Right forelimb (tissue), 1 donor: ENCODE results near the gene RIN1.

ENCODE experiments used
- DNase-seq: peaks from one replicate; pipeline ENCODE4 v3.0.0-alpha.2; 2018

Gene RIN1

DNA sequence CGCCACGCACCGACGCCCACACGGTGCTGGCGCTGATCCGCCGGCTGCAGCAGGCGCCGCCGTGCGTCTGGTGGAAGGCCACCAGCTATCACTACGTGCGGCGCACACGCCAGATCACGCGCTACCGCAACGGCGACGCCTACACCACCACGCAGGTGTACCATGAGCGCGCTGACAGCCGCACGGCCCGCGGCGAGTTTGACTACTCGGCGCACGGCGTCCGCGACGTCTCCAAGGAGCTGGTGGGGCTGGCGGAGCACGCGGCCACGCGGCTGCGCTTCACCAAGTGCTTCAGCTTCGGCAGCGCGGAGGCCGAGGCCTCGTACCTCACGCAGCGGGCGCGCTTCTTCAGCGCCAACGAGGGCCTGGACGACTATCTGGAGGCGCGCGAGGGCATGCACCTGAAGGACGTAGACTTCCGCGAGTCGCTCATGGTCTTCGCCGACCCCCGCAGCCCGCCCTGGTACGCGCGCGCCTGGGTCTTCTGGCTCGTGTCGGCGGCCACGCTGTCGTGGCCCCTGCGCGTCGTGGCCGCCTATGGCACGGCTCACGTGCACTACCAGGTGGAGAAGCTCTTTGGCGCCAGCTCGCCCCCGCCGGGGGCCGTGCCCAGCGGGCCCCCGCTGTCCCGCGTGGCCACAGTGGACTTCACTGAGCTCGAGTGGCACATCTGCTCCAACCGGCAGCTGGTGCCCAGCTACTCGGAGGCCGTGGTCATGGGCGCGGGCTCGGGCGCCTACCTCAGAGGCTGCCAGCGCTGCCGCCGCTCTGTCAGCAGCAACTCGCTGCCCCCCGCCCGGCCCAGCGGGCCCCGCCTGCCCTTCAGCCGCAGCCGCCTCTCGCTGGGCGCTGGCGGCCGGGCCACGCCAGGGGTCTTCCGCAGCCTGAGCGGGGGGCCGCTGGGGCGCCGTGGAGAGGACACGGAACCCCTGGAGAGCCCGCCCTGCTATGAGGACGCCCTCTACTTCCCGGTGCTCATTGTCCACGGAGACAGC is 41.3 kb downstream of the RIN1 start:
- no peak for DNase-seq

DNA sequence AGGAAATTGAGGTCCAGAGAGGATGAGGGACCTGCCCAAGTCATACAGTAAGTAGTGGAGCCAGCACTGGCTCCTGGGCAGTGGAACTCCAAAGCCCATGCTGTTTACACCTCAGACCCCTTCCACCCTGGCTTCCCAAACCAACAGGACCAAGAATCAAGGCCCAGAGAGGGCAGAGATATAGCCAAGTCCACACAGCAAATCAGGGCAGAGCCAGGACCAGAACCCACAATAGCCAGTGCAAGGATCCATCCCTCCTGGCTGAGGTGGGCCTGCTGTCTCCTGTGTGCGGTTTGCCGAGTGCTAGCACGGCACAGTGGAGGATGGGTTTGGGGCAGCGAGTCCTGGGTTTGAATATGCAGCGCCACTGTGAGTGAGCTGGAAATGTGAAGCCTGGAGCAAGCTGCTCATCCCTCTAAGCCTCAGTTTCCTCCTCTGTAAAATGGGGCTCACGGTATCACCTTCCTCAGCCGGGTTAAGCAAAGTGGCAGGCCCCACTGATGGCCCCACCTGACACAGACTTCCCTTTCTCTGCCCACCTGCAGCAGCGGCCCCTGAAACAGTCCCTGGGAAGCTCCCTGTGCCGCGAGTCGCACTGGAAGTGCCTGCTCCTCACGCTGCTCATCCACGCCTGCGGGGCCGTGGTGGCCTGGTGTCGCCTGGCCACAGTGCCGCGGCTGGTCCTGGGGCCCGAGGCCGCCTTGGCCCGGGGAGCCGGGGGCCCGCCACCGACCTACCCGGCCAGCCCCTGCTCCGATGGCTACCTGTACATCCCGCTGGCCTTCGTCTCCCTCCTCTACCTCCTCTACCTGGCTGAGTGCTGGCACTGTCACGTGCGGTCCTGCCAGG is 42.2 kb downstream of the RIN1 start:
- DNase-seq = no peak

DNA sequence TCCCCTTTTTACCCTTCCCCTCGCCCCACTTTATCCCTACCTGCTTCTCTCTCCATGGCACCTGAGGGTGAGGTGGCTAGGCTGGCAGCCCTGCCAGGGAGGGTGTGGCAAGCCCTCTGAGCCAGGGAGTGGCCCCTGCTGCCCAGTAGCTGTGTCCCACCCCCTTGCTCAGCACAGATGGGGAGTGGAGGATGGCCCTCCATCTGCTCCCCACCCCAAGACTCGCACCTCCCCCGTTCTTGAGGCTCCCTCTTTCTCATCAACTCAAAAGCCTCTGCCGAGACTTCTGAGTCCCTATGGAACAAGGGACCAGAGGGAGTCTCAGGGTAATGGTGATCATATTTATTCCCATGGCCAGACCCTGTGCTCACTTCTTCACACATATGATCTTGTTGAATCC is 42.9 kb downstream of the RIN1 start:
- no peak for DNase-seq

DNA sequence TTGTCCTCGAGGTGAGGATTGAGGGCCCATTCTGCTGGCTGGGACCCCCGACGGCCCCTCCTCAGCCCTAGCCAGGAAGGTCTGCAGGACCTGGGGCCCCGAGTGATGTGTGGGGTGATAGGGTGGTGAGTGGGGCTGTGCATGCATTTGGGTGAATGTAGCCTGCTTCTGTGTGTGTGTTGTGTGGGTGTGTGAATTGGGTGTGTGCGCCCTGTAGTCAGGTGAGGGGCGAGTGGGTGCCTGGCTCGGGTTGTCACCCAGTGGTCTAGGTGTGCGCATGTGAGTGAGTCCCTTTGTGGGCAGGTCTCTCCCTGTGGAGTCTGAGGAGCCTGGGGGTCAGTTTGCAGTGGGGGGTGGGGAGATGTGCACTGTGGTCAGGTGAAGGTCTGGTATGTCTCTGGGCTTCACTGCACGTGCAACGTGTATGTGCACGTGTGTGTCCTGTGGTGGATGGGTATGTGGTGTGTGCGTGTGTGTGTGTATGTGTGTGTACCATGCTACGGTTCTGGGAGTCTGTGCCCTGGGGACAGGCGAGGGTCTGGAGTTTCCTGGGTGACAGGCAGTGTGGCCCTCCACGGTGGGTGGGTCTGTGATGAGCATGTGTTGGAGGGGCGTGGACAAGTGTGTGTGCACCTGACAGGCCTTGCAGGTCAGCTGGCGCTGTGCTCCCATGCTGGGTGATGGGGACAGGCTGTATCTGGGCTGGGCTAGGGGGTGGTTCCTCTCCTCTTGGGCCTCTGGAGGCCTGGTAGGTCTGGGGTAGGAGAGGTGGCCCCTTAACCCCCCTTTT is 43.5 kb downstream of the RIN1 start:
- no peak for DNase-seq

DNA sequence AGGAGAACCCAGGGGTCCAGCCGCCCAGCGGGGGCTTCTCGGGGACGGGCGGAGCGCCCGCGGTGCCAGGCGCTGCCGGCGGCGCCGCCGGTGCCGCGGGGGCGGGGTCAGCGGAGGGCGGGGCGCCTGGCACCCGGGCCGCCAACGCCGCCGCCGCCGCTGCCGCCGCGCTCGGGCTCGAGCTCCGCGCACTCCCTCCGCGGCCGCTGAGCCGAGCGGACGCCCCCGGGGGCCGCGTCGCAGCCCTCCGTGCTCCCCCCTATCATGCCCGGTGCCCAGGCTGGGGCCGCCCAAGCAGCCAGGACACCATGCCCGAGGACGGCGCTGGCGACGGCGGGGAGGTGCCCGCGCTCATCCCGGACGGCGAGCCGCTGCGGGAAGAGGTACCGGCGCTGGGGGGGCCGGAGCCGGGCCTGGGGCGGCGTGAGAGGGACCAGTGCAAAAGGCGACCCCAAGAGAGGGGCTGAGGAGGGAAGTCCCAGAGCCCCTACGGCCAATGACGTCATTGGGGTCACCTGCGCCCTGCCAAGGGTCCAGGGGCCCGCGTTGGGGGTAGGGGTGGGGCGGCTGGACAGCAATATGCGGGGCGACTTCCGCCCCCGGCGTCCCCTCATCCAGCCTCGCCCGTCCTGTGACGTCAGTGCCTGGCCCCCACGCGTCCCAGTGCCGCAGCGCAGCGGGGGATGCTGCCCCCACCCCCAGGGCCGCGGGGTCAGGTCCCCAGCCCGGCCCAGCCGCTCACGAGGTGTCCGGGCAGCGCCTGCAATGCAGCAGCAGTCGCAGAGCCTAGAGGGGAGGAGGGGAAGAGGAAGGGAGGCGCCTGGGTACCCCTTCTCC is 44.3 kb downstream of the RIN1 start, which contains the start of gene TMEM151A:
TMEM151A (plus strand) TSS at position 189 of the 837 bp plus-strand sequence; CDS start at position 309, 120 bp downstream.
- DNase-seq = no peak

DNA sequence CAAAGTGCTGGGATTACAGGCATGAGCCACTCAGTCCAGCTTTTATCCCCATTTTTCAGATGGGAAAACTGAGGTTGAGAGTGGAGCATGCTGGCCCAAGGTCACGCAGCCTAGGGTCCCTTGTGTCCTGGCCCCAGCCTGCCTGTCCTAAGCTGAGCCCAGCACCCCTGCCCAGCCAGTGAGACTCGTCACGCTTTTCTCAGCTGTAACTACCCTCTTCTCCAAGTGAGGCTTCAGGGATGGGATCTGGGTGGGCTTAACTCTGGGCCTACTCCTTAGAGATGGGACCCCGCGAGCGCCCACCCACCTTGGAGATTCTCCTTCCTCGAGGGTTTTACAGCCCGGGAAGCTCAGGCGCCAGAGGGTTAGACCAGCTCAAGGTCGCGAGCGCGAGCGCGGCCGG is 44.9 kb downstream of the RIN1 start:
- DNase-seq = no peak

DNA sequence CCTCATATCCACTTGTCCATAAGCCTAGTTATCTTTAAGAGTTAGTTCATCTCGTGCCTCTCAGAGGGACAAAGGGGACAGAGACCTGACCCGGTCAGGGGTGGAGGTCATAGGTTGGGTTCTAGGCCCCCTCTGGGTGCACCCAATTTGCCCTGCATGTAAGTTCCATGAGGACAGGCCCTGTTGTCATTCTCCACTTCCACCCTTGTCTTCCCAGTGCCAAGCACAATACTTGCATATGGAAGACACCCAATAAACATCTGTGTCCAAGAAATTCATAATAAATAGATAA is 46.0 kb downstream of the RIN1 start:
- DNase-seq = peak; percentile 42

DNA sequence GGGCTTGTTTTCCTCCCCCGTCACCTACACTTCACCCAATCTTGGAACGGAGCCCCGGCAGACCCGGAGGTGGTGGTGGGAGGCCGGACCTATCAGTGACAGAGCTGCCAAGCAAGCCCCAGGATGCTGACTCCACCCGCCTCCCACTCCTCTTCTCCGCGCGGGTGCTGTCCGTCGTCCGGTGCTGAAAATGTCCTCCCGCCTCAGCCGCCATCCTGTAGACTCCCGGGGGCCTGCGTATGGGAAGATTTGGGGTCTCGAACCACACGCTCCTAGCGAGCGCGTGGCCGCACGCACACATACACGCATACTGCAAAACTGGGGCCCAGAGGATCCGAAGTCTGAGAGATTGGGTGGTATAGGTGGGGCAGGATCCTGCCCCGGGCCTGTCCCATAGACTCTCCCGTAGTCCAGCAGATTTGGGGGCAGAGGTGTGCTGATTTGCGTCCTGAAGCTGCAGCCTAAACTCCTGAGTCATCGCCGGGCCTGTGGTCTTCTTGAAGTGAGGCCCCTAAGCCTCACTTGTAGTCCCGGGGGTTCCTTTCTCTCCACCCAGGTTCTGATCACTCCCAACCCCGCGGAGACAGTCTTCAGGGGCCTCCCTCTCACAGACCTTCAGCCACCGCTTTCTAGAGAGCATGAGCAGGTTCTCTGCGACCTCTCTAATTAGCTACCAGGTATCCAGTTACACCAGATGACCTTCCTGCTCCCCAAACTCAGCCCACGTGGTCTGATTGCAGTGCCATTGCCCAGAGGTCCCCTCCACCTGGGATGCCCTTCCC is 46.5 kb downstream of the RIN1 start:
- peak; percentile 91 for DNase-seq

DNA sequence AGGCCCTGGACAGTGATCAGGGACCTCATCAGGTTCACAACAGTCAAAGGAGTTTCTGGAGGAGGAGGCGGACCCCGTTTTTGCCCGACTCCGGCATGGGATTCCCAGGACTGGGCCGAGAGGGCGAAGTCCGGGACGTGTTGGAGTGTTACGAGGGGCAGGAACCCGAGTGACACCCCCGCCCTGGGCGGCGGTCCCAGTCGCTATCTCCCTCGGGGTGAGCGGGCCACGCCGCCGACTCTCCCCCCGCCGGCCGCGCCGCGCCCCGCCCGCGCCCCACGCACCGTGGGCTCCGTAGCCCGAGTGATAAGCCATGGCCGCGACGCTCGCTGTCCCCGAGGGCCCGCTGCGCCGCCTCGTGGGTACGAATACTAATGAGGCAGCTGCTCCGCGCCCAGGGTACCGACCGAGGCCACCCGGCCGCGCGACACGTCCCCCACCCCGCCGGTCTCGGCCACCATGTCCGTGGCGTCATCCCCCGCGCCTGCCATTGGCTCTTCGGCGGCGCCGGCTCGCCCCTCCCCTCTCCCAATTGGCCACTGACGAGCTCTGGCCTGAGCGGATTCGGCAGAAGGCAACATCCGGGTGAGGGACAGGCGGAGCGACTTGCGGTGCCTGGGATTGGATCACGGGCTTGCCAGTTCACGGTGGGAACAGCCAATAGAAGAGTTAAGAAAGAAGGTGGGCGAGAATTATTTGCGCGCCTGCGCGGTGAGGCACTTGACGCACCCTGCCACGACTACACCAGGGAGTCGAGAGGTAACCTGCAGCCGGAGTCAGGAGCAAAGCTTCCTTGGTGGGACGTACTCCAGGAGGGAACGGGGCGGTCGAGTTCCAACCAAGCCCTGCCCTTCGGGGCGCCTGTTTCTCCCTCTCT is 47.3 kb downstream of the RIN1 start, which contains the start of gene YIF1A:
YIF1A (minus strand) TSS at position 473 of the 877 bp plus-strand sequence; CDS start at position 315, 158 bp downstream.
- DNase-seq = peak; percentile 98

DNA sequence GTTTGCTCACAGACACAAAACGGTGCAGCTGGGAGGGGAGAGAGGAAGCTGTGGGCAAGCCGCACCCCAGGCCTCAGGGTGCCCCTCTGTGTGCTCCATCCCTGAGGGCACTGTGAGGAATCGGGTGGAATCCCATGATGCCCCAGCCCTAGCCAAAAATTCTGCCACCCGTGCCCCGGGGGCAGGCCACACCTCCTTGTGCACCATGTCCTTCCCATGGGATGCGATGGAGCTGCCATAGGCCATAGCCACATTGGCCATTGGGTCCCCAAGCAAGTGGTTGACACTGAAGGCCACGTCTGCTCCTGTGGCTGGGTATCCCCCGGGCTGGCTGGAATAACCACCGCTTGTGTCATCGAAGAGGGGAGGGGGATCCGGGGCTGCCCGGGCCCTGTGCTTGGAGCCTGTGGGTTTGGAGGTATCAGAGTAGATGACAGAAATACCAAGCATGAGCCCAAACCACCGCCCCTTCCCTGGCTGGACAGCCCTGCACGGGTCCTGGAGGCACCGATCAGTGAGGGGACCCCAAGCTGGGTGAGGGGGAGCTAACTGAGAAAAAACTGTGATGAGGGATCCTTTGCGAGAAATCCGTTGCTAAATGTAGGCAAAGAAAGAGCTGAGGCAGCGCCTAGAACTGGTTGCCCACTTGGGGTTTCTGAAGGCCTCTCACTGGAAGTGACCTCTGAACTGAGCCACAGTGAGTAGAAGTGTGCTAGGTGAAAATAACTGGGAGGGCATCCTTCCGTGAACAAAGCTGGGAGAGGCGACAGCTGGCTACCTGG is 48.2 kb downstream of the RIN1 start:
- no peak for DNase-seq

DNA sequence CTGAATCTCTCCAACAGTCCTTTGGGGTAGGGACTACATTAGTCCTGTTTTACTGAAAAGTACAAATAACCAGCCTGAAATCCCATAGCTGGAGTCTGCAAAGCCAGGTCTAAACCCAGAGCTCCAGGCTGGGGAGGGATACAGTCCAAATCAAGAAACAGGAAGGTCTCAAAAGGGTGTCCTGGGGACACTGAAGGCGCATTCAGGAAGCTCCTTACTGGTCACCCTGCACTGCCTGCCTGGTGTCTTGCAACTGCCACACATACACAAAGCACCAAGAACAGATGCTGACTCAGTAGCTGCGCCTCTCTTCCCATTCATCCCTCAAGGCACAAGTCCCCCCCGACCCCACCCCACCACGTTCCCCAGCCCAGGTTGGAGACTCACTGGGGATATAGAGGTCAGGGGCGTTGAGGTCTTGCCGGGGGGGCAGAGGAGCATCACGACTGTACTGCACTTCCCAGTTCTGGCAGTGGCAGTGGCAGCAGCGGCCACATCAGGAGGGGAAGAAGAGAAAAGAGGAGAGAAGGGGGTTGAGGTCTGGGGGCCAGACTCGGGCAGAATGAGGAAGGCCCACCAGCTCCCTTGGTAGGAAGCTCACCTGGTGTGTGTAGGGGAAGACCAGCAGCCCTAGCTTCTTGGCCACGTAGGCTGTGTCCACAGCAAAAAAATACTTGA is 48.9 kb downstream of the RIN1 start:
- DNase-seq = no peak

DNA sequence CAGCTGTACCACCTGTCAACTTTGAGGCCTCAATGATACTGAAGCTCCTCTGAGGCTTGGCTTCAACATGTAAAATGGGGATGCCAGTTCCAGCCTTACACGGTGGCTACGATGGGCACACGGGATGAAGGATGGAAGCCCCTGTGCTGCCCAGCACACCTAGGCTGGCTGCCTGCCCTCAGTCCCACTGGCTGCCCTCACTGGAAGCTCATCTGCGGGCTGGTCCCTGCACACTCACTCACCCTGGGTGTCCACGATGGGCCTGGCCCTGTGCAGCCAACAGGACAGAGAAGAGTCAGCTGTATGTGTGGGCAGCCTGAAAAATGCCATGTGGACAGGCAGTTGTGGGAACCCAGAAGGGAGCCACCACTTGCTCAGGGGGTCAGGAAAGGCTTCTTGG is 49.5 kb downstream of the RIN1 start:
- DNase-seq = no peak

DNA sequence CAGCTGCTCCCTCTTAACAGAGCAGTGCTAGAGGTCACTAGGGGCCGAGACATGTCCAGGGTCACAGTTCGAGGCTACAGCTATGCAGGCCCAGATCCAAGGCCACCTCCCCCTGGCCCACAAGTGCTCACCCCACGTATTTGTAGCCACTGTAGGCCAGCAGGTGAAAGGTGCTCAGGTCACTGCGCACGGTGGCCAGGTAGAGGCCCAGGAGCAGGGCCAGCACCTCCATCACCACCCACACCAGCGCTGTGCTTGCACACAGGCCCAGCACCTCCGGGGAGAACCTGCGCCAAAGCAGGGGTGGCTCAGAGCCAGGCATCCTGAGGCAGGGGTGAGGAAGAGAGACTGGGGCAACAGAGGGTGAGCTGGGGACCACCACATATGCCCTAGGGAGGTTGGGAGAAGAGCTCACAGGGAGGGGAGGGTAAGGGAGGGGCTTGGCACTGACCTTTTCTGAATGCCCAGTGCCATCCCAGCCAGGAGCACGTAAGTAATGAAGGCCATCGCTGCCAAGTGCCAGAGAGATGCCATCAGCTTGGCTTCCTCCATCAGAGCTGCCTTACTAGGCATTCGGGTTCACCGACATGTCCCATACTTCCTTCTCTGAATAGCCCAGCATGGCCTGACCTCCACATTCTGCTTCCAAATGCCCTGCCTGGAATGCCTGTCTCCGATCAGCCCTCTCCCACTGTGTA is 50.8 kb downstream of the RIN1 start:
- DNase-seq = no peak

DNA sequence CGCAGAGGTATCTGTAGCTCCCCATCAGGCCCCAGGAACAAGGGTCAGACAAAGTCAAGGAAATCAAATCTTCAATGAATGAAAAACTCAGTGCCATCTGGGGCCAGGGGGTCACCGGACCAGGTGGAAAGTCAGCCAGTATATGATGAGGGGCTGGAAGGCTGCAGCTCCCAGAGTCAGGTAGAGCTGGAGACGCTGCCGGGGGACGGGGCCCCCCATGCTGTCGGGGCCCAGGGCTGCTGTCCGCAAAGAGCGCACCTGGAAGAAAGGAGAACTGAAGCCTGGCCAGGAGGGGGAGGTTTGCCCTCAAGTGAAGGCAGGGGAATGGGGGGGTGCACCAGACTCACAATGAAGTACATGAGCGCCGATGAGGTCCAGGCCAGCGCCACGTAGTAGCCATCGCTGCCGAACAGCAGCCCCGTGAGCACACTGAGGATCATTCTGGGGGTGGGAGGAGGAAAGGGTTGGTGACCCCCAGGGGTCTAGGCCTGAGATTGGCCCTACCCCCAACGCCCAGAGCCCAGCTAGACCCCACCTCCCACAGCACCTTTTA is 51.6 kb downstream of the RIN1 start:
- no peak for DNase-seq

DNA sequence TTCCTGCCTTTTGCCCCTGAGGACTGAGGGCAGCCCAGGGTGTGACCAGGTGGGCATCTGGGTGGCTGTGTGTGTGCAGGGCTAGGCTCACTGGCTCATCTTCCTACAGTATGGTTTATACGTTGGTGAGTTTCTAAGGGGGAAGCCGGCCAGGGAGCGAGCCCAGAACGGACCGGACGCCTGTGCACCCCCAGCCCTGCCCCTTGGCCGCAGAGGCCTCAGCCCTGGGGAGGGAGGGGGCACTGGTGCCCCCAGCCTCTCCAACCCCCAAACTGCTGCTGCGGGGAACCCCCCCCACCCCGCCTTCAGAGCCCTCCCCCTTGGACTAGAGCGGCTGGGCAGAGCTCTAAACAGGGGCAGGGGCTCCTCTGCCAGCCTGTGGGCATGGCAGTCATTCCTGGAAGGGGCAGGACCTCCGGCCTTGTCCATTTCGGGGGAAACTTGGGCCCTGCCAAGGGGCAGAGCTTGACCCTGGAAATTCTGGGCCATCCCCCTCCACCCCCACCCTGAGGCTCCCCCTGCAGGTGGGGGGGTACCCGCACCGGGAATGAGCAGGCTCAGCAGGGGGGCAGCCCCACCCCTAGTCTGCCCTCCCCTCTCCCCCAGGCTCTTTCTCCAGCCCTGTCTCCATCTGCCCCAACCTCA is 52.7 kb downstream of the RIN1 start:
- no peak for DNase-seq

DNA sequence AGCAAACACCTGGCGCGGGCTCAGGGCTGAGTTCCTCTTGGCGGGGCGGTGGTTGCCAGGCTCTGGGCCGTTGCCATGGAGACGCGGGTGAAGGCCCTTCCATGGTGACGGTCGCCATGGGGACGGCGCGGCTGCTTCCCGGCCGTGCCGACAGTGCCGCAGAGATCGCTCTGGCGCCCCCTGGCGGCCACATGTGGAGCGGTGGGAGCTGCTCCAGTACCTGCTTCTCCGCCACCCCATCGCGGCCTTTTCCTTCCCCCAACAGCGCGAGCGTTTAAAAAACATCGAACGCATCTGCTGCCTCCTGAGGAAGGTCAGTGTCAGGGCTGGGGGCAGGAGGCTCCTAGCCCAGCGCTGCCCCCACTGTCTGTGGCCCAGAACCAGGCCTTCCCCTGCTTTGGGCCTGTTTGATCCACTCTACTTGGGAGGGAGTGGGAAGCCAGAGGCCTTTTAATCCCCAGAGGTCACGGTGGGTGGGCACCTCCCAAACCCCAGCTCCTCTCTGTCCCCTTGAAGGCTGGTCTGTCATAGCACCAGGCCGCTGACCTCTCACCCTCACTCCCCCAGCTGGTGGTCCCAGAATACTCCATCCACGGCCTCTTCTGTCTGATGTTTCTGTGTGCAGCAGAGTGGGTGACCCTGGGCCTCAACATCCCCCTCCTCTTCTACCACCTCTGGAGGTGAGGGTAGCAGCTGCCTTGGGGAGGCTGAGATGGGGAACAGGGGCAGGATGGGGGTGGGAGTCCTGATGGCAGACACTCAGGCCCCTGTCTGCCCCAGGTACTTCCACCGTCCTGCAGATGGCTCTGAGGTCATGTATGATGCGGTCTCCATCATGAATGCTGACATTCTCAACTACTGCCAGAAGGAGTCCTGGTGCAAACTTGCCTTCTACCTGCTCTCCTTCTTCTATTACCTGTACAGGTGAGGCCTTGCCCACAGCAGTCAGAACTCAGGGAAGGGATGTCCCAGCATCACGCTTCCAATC is 53.5 kb downstream of the RIN1 start:
- peak; percentile 97 for DNase-seq
